Measurements from ENCODE around the gene PAQR7. TPM values are rescaled to one million over a fixed set of nuclear protein-coding genes. Genes with fewer than 3 reads are reported as not detected.
A peak's percentile ranks its signal among the peaks of the same experiment; 100 is the strongest.

PAQR7 gene
- polyA plus RNA-seq, 5 donors = 13.8 to 21.2 (median 19.3) TPM

GRCh38 chr1:25904943-25905679 is 29.6 kb upstream of the PAQR7 start:
- DNase-seq = peak; percentile 91 to 93

GRCh38 chr1:25903986-25904385 is 28.5 kb upstream of the PAQR7 start:
- no peak for DNase-seq

- no peak for DNase-seq
These were observed 27.0 kb upstream of the PAQR7 start for GRCh38 chr1:25902462-25902861.

- no peak for DNase-seq
These were observed 24.7 kb upstream of the PAQR7 start for GRCh38 chr1:25900219-25900618.

- no peak for DNase-seq
These were observed 24.3 kb upstream of the PAQR7 start for GRCh38 chr1:25899792-25900191.

DNA sequence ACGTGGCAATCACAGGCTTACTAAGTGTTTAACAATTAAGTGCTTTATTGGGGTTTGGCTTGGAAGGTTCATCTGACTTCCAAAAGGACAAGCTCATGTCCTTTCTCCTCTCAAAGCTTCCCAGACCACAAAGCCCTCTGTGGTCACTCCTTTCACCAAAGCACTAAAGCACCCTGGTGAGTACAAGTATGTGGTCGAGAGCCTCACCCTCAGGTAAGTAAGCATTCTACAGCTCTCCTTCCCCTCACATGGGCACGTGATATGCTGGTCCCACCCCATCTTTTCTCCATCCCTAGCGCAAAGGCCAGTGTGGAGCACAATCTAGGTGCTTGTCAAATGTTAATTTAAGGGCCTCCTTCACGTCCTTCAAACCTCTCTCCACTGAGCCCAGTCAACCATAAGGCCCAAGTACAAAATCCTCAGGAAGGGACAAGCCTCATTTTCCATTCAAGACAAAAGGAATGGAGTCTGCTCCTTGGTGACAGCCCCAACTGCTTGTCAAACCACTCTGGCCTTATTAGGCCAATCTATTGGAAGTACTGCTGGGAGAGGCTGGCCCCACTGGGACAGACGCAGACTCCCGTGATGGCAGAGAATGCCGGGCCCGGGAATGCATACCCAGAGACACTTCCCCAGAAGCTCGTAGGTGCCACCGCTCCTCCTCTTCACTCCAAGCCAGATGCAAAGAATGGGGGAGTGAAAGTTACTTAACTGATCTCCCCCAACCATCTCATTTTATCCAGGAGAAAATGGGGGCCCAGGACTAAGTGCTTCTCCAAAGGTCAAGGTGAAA is 22.9 kb upstream of the PAQR7 start:
- no peak for DNase-seq

GRCh38 chr1:25897754-25898153 is 22.2 kb upstream of the PAQR7 start:
- DNase-seq = no peak

DNA sequence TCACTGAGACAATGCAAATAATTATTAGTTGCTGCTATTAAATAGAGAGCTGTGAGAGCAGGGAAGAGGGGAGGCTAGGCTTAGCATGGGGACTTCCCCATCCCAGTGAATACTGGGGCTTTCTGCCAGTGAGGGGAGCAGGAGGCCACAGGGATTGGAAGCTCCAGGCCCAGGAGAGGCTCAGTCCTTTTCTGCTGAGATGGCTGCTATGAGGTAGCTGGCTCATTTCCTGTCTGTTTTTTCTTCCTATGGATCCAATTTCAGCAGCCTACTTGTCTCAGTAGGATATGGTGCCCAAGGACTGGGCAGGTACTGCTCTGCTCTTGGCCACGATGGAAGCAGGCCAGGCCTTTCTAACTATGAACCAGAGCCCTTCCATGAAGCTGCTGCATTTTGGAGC is 20.8 kb upstream of the PAQR7 start:
- no peak for DNase-seq

GRCh38 chr1:25895365-25895990 is 20.0 kb upstream of the PAQR7 start:
- peak; percentile 91 to 93 for DNase-seq

- DNase-seq = no peak
These were observed 17.6 kb upstream of the PAQR7 start for GRCh38 chr1:25893116-25893515.

- no peak for DNase-seq
These were observed 16.1 kb upstream of the PAQR7 start for GRCh38 chr1:25891606-25892005.

- DNase-seq = no peak
These were observed 14.9 kb upstream of the PAQR7 start for GRCh38 chr1:25890239-25891034.

- DNase-seq = no peak
These were observed 14.0 kb upstream of the PAQR7 start for GRCh38 chr1:25889470-25889869.

GRCh38 chr1:25888426-25888987 is 13.0 kb upstream of the PAQR7 start:
- DNase-seq = no peak

DNA sequence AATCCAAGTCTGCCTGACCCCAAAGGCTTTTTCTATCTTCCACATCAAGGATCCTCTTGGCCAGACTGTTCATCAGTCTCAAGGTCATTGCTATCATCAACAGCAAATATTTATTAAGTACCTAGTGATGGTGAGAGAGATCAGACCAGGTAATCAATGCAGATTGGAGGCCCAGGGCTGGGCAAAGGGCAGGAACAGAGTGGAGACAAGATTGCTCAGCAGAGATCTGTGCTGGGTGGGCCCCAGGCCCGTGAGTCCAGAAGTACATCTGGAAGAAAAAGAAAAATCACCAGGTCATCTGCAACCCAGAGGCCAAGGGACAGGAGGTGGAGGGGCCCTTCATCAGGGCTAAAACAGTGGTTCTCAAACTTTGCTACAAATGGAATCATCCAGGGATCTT is 10.1 kb upstream of the PAQR7 start:
- no peak for DNase-seq

- no peak for DNase-seq
These were observed 5.8 kb upstream of the PAQR7 start for GRCh38 chr1:25881266-25881665.

DNA sequence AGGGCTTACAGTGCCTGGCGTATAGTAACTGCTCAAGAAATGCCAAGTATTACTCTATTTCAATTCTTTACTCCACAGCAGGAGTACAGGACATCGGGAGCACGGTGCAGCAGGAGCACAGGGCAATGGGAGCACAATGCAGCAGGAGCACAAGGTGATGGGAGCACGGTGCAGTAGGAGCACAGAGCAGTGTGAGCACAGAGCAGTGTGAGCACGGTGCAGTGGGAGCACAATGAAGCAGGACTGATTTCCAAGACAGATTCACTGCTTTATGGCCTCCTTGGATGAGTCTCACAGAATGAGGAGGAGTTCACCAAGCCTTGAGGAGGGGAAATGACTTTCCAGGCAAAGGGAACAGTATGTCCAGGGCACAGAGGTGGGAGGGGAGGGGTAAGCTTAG is 5.0 kb upstream of the PAQR7 start:
- DNase-seq = no peak

- no peak for DNase-seq
These were observed 4.2 kb upstream of the PAQR7 start for GRCh38 chr1:25879675-25880074.

DNA sequence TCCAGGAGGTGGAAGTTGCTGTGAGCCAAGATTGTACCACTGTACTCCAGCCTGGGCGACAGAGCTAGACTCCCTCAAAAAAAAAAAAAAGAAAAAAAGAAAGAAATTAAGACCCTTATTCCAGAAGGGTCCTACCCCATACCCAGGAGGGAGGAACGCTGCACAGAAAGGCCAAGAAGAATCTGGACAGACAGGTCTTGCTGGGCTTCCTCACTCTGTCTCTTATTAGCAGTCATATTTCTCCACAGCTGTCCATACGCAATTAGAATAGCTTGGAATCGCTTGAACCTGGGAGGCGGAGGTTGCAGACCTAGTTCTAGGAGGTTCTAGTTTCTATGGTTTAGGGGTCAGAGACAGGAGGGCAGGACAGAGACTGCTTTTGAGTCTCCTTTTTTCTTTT is 3.2 kb upstream of the PAQR7 start:
- no peak for DNase-seq

DNA sequence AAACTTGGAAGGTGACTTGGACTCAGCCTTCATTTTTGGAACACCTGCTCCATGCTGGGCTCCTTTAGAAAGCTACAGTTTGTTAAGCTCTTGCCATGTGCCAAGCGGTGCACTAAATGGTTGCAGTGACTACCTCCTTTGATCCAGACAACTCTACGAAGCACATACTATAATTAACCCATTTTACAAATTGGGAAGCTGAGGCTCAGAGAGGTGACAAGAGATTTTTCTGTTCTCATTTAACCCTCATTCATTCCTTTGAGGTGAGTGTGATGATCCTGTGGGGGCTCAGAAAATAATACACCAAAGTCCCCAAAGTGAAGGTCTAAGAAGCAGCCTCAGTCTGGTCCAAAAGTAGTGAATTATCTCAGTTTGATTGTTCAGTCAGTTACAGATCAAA is 1.6 kb upstream of the PAQR7 start:
- DNase-seq = no peak

DNA sequence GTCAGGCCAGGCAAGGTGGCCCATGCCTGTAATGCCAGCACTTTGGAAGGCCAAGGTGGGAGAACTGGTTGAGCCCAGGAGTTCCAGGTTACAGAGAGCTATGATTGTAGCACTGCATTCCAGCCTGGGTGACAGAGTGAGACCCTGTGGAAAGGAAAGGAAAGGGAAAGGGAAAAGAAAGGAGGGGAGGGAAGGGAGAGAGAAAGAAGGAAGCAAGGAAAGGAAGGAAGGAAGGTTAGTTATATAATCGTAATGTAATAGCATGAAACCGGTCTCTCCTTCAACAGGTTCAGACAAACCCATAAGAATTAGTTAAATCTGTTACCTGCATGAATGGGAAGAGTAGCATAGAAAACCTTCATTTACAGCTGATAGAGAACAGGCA is 1.2 kb upstream of the PAQR7 start:
- no peak for DNase-seq
